HEK293T (cell line): Measurements from ENCODE around the gene TMPRSS7.

ENCODE experiments used
- ARNT ChIP-seq: fragments of 450-650 bp; IDR thresholded peaks from 2 replicates; pipeline ENCODE4 v1.6.1; 2017; ENCODE audit warnings: mild to moderate bottlenecking
- FOXK2 ChIP-seq: fragments of 450-650 bp; IDR thresholded peaks from 2 replicates; pipeline ENCODE4 v1.6.1; 2016; ENCODE audit warnings: mild to moderate bottlenecking
- SUZ12 ChIP-seq: fragments of 450-650 bp; IDR thresholded peaks from 2 replicates; pipeline ENCODE4 v1.6.1; 2016; ENCODE audit warnings: mild to moderate bottlenecking
- TARDBP ChIP-seq: fragments of 450-650 bp; IDR thresholded peaks from 2 replicates; pipeline ENCODE4 v1.6.1; 2016

DNA sequence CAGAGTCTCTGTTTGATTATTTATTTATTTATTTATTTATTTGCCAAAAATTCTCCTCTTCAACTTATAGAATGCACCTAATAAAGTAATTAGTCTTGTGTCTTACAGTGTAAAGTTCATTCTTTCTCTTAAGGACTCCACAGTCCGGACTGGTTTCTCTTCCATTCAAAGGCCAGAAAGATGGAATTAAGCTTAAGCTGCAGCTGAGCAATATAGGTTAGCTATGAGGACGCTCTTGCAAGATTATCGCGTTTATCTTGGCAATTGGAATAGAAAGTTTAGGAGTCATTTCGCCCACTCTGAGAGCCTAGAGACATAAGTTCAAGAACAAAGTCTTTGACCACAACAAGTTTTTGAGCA lies 20.8 kb upstream of the TMPRSS7 start:
- TF ChIP-seq SUZ12 (no peak), FOXK2 (no peak), TARDBP (no peak), ARNT (no peak)
